HG03108 (cell line): ENCODE data around the gene TPM1.
"Not testable (repeated sequence)": the region's sequence is repeated elsewhere in the genome, so short reads cannot be mapped to it uniquely, and the experiment has no call there.

ENCODE experiments used
- ATAC-seq: cut with Tn5 transposase; IDR thresholded peaks from one replicate; pipeline ENCODE4 v1.9.1; 2021; ENCODE audit warnings: moderate library complexity; ENCODE audit not compliant: unreplicated experiment

Gene TPM1

DNA sequence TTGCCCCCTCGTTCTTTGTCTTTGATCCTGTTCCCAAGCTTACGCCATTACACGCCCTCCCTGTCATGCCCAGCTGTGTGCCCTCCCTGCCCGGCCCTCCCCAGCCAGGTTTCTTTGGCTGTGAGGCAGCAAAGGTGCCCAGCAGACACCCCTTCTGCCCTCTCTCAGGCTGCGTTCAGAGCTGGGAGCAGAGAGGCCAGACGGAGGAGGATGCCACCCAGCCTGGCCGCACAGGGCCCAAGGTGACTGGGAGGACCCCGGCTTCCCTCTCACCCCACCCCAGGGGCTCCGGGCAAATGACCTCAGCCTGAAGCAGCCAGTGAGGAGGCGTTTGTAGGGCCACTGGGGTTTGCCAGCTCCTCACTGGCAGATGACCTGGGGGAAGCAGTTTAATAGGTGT lies 48.3 kb downstream of the TPM1 start:
- no peak for ATAC-seq

DNA sequence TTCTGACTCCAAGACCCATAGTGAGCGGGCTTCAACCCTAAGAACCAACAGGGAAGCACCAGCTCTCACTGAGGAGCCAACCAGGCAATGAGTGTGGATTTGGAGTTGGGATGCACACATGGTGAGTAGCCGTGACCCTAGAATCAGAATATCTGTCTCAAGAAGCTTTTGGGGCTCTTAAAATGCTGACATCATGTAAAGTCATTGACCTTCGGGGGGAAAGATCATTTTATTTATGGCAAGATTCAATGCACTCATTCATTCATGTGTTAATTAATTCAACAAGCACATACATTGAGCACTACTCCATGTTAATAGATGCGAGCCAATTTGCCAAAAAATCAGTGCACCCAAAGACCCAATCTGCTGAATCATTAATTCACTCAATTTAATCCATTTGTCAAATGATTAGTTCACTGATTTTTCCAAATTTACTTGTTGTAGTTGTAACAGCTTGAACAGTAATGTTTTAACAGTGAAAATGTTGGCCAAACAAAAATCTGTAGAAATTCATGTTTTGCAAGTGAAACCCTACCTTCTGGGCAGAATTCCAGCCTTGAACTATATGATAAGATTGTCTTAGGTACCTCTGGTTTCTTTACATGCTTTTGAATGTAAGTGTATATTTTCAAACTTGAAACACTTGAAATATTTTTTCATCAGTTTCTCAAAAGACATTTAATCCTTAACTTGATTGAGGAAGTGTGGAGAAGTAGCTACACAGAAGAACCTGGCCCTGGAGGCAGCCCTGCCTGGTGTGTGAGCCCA lies 49.3 kb downstream of the TPM1 start:
- ATAC-seq, result no peak

DNA sequence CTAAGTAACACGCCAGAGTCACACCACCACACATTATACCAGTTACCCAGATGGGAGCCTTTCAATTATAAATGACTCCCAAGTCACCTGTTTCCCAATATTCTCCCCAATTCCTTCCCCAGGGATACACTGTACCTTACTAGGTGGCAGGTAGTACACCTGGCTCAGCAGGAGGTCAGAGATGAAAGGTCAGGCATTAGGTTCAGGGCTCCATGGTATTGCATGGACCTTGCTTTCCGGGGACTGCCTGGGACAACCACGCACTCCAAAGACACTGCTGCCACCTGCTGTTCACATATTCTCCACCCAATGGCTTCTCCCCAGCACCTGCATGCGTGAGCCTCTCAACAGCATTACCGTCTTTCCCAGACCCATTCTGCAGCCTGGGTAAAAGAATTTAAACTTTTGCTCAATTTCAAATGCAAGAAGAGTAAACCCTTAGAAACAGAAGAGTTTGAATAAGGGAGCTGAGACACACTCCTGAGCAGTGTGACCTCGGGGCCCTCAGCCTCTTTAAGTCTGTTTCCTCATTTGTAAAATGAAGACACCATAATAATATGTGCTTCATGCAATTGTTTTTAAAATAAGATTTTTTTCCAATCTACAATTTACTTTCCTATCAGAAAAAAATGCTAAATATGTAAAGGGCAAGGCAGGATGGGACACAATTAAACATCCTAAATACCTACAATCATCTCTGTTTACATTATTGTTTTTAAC lies 51.1 kb downstream of the TPM1 start:
- no peak for ATAC-seq

DNA sequence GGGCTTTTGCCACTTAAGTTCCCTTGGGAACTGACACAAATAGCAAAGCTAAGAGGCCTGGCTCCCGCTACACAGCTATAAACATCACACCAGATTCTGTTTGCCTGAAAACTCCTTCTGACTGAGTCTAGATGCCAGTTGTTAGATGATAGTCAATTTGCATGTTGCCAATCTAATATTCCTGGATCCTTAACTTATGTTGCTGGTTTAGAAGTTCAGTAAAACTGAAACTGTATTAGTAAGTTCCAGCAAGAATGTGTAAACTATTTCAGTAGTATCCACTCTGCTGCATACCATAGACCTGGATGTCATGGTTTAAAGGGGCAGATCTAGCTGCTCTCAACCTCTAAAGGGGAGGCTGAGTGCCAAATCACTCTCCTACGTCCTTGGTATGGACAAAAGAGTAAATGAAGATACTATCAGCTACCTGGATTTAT lies 52.0 kb downstream of the TPM1 start:
- no peak for ATAC-seq

DNA sequence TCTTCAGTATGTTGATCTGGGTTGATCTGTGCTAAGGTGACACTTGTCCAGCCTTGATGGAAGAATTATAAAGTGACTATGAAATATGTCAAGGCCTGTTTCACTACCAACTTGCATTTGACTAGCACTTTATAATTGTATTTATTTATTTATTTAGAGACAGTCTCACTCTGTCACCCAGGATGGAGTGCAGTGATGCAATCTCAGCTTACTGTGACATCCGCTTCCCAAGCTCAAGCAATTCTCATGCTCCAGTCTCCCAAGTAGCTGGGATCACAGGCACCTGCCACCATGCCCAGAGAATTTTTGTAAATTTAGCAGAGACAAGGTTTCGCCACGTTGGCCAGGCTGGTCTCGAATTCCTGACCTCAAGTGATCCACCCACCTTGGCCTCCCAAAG lies 53.6 kb downstream of the TPM1 start:
- no peak for ATAC-seq

DNA sequence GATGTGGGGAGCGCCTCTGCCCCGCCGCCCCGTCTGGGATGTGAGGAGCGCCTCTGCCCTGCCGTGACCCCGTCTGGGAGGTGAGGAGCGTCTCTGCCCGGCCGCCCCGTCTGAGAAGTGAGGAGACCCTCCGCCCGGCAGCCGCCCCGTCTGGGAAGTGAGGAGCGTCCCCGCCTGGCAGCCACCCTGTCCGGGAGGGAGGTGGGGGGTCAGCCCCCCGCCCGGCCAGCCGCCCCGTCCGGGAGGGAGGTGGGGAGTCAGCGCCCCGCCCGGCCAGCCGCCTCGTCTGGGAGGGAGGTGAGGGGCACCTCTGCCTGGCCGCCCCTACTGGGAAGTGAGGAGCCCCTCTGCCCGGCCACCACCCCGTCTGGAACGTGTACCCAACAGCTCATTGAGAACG lies 56.4 kb downstream of the TPM1 start:
- ATAC-seq, result not testable (repeated sequence)

DNA sequence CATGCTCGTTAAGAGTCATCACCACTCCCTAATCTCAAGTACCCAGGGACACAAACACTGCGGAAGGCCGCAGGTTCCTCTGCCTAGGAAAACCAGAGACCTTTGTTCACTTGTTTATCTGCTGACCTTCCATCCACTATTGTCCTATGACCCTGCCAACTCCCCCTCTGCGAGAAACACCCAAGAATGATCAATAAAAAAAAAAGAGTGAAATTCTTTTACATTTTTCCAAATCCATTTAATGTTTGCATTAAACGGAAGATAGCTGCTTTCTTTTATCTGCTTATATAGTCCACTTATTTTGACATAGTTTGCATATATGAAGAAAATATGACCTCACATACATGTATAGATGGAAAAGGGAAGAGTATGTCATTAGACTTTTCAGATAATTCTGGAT lies 57.0 kb downstream of the TPM1 start:
- not testable (repeated sequence) for ATAC-seq

DNA sequence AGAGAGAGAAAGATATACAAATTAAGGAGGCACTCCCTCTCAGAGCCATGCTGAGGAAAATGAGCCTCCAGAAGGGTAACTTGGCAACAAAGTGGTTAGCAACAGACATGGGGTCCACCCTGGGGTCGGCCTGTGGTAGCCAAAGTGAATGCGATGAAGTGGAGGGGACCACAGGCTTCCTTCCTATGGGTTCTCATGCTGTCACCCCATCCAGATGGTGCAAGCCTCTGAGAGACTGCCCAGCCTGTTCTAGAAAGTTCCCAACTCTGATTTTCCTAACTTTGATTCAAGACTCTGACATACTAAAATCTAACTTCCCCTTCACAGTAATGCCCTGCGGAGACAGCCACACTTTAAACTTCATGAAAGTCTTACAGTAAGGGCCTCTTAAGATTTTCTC lies 60.9 kb downstream of the TPM1 start:
- ATAC-seq, result no peak

DNA sequence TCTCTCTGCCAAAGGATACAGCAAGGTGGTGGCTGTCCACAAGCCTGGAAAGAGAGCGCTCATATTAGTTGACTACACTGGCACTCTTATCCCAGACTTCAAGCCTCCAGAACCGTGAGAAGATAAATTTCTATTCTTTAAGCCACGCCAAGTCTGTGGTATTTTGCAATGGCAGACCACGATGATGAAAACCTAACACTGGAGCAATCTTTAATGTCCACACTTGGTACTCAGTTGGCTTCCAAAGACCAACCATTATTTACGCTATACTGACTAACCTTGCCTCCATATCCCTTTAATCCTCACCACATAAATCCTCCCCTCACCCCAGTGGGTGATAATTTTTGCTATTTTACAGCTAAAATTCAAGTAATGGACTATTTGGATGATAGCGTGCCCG lies 62.2 kb downstream of the TPM1 start:
- ATAC-seq, result no peak

DNA sequence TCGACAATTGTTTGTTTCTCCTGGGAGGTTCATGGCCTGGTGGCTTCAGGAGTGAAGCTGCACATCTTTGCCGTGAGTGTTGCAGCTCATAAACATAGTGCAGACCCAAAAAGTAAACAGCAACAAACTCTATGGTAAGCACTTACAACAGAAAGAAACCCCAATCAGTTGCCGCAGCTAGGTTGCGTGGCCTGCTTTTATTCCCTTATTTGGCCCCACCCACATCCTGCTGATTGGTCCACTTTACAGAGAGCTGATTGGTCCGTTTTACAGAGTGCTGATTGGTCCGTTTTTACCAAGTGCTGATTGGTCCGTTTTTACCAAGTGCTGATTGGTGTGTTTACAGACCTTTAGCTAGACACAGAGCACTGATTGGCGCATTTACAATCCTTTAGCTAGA lies 62.8 kb downstream of the TPM1 start:
- ATAC-seq, result not testable (repeated sequence)

DNA sequence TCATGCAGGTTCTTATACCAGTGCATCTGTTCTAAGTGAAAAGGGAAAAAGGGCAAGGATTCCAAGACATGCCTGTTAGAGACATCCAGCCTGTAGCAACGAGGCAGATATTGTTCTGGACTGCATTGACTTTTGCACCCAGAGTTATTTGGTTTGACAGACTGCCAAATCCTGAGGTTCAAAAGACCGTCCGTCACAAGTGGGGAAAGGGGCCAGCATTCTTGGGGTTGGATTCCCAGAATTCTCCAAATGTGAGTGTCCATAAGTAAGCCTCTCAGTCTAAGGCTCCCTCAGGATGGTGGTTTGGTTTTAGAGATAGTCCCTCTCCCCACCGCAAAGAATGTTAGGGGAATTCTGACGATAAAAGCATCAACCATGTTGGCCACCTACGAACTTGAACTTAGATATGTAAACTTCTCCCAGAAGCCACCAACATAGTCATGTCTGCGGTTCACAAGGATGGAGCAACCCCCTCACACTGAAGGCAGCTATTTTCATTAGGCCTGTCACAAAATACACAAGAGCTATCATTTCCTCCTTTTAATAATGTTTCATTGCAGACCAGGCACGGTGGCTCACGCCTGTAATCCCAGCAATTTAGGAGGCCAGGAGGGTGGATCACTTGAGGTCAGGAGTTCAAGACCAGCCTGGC lies 65.5 kb downstream of the TPM1 start:
- ATAC-seq, result no peak

DNA sequence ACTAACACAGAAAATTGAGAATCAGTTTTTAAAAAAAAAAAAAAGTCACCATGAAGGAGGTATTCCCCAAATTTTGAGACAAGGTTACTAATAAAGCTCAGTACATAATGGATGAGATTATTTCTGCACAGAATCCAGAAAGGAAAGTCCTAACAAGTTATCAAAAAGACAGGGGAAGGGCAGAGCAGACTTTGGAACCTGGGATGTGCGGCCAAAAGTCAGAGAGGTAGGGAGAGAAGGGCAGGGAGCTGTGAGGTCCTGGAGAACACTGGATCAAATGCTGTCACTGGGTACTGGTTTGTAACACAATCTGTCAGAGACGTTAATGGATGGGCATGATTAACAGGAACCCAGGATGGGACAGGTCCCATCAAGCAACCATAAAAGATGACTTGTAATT lies 67.0 kb downstream of the TPM1 start:
- ATAC-seq, result no peak

DNA sequence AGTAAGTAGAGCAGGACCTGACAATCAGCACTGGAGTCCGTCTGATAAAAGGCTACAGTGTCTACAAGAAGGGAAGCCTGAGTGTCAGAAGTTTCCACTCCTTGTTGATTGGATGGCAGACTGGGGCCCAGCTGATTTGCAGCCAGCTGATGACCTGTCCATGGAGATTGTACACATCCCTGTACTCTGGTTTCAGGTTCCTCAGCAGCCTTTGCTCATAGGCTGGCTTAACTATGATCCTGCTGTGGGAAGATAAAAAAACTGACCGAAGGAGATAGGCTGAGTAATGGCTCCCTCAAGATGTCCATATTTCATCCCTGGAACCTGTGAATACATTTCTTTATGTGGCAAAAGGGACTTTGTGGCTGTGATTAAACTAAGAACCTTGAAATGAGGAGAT lies 67.4 kb downstream of the TPM1 start:
- ATAC-seq, result no peak

DNA sequence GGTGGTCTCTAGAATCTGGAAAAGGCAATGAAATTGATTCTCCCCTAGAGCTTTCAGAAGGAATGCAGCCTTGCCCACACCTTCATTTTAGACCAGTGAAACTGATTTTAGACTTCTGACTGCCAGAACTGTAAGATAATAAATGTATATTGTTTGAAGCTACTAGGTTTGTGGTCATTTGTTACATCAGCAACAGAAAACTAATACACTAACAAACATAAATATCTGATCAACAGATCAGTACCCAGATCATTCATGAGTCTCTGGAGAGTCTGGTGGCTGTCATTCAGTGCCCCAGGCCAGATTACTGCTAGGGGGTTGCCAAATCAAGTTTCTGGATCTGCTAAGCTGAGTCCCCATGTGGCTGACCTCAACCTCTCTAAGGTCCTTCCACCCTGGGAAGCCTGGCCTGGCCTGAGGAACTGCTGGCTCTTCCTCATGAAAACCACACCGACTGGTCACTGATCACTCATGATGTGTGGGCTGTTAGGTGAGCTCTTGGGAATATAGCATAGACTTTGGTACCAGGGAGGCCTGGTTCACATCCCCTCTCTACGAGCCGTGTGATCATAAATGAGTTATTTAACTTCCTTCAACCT lies 68.0 kb downstream of the TPM1 start:
- ATAC-seq, result no peak

DNA sequence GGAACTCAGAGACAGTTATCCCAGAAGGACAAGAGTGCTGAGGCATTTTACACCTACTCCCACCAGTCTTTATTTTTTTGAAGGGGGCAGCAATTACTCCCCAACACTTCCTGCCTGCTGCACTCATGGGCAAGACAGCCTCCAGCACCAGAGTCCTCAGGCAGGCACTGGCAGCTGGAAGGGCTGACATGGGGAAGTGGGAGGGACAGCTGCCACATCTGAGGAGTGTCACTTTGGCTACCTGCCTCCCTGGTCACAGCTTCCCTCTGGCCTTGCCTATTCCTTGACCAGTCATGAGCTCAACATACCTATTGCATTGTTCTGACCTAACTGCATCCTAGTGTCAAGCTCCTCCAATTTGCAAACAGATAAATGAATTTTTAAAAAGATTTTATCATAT lies 68.9 kb downstream of the TPM1 start:
- ATAC-seq, result no peak

DNA sequence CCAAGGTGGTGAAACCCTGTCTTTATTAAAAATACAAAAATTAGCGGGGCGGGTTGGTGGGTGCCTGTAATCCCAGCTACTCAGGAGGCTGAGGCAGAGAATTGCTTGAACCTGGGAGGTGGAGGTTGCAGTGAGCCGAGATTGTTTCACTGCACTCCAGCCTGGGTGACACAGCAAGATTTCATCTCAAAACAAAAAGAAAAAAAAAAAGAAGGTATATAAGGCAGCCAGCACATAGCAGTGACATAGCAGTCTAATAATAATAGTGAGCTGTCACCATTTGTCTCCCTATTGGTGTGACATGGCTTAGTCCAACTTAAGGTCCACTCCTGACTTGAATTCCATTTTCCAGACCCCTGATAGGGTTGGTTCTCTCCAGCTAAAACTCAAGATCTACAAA lies 70.3 kb downstream of the TPM1 start:
- no peak for ATAC-seq

DNA sequence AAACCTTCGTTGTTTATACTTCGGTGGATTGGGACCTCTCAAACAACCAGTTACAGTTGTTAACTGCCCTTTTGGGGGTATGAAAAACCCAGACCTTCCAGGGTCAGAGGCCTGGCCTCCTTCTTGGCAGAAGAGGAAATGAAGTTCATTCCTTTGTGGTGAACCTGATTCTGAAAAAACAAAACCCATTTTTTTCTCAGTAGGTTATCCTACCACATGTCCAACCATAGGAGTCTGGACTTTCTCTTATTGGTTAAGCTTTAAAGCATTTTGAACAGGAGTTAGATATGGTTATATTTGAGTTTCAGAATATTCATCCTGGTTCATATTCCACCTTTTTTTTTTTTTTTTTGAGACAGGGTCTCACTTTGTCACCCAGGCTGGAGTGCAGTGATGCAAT lies 71.9 kb downstream of the TPM1 start:
- no peak for ATAC-seq
